GM10847 (cell line): ENCODE results near the gene DCAF4.

Experiments
- POLR2A ChIP-seq: IDR thresholded peaks from 2 replicates; pipeline ENCODE4 v1.6.1; 2011; ENCODE audit not compliant: insufficient read length; ENCODE audit errors: extremely low read depth

The DCAF4 gene, protein sequence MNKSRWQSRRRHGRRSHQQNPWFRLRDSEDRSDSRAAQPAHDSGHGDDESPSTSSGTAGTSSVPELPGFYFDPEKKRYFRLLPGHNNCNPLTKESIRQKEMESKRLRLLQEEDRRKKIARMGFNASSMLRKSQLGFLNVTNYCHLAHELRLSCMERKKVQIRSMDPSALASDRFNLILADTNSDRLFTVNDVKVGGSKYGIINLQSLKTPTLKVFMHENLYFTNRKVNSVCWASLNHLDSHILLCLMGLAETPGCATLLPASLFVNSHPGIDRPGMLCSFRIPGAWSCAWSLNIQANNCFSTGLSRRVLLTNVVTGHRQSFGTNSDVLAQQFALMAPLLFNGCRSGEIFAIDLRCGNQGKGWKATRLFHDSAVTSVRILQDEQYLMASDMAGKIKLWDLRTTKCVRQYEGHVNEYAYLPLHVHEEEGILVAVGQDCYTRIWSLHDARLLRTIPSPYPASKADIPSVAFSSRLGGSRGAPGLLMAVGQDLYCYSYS

GRCh38 chr14:72926292-72927028 lies at the start of gene DCAF4:
Gene DCAF4, plus strand, starts transcription at chr14:72926464. Its CDS starts 11,515 bp downstream, at chr14:72937979.
- peak; percentile 15 for TF ChIP-seq POLR2A

- TF ChIP-seq POLR2A, result no peak
Measured at GRCh38 chr14:72876710-72877063, 49.6 kb upstream of the DCAF4 start.

- no peak for TF ChIP-seq POLR2A
Measured at GRCh38 chr14:72878746-72879145, 47.5 kb upstream of the DCAF4 start.

DNA sequence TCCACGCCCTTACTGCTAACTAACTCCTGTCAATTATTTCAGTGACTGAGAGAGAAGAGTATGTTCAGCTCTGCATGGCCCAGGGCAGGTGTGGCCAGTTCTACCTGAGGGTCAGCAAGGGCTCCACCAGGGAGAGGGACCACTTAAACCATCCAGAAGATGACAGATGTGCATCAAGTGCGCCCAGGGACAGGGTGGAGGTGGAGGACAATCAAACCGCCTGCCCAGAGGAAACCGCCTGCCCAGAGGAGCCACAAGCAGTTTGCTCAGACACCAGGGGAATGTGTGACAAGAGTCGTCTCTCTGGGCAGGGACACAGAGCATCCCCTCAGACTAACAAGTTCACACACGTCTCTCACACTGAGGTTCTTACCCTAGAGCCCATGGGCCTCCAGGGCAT lies 46.8 kb upstream of the DCAF4 start:
- TF ChIP-seq POLR2A, result no peak

DNA sequence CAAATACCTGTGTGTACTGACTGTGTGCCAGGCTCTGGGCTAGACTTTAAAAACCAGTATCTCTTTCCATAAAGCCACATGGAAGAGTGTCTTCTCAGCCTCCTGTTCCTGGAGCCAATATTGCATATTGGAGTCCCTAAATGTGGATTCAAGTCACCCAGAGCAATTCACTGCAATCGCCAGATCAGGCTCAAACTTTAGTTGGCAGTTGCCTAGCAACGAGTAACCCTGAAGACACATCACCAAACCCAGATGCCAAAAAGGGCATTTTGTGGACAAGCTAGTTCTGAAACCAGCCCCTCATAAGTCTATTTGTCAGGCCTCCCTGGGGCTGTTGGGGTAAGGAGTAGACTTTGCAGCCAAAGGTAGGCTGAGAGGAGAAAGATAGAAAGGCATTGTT lies 46.1 kb upstream of the DCAF4 start:
- TF ChIP-seq POLR2A, result no peak

GRCh38 chr14:72880820-72881219 lies 45.4 kb upstream of the DCAF4 start:
- TF ChIP-seq POLR2A, result no peak

GRCh38 chr14:72881543-72881942 lies 44.7 kb upstream of the DCAF4 start:
- TF ChIP-seq POLR2A, result no peak

- TF ChIP-seq POLR2A, result no peak
Measured at GRCh38 chr14:72882047-72882446, 44.2 kb upstream of the DCAF4 start.

DNA sequence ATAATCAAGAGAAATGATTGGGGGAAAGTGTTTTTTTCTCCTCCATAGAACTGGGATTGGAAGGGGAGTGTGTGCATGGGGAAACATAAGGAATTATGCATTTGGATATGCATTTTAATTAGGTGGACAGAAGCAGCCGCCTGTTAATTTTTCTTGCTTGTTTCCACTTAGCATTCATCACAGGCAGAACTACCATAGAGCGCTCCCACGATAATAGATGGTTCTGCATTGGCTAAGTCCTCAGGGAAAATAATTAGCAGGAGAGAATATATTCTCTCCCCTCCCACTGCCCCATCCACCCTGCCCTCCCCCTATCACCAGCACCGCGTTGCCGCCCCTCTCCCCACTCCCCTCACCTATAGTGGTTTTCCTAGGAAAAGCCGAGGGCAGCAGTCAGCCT lies 43.8 kb upstream of the DCAF4 start:
- TF ChIP-seq POLR2A, result no peak

- no peak for TF ChIP-seq POLR2A
Measured at GRCh38 chr14:72883109-72883508, 43.2 kb upstream of the DCAF4 start.

DNA sequence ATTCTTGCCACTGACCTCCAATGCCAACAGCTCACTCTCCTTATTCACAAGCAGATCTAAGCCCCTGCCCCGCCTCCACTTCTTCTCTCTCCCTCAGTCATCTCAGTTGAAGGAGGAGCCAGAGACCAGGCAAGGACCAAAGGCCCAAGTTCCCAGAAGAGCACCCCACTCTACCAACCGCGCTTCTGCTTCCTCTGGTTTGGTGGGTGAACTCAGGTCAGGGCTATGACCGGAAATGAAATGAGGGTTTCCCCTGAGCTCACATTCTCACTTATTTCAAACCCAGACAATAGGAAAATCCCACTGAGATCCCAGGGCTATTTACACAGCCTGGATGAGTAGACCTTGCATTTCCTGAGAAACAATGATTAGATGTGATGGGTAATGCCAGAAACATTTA lies 42.3 kb upstream of the DCAF4 start:
- TF ChIP-seq POLR2A, result no peak

- no peak for TF ChIP-seq POLR2A
Measured at GRCh38 chr14:72884386-72884785, 41.9 kb upstream of the DCAF4 start.

DNA sequence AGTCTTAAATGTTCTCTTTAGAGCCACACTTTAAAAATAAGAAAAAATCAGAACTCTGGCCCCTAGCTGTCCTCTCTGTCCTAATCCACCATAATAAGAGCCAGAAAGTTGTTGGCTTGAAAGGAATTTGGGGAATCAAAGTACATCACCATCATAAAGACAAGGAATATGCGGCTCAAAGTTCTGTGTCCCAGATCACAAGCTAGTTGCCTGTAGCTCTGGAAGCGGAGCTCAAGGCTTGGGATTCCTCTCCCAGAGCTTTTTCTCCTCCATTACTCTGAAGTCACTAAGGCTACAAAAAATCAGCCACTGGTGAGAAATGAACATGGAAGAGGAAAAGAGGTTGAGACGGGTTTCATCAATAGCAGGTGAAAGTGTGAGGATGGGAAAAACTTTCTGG lies 38.8 kb upstream of the DCAF4 start:
- TF ChIP-seq POLR2A, result no peak

DNA sequence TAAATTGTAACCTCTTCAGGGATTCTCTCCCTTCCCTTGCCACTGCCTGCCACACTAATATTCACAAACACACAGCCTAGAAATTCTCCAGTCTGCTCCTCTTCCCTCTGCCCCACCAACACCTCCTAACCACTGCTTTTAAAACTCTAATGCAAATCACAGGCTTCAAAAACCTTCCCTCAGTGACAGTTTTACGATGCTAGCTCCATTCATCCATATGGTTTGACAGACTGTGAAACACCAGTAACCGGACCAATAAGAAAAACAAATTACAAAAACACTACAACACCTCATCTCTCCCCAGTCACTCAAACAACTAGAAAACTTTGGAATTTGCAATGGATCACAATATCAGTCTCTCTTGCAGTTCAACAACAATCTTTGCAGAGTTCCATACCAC lies 38.1 kb upstream of the DCAF4 start:
- no peak for TF ChIP-seq POLR2A

DNA sequence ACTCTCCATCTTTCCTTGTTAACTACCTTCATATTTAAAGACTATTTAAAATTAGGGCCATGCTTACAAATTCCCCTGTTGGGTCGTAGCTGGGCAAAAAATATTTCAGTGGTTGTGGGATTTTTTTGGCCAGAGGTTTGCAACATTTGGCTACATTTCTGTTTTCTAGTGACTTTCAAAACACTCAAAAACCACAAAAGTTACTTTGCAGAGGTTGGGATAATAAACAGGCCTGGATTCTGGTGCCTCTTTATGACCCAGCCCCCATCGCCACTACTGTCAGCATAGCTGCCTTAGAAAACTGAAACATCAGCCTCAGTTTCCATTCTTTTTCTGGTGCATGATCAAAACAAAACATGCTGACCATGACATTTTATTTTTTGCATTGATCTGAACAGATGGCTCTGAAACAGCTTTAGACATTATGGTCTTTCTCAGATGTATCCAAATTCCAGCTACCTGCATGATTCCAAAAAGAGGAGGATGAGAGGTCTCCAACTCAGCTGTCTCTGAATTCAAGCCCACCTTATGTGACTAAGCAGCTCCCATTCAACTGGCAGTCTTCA lies 37.5 kb upstream of the DCAF4 start:
- no peak for TF ChIP-seq POLR2A

DNA sequence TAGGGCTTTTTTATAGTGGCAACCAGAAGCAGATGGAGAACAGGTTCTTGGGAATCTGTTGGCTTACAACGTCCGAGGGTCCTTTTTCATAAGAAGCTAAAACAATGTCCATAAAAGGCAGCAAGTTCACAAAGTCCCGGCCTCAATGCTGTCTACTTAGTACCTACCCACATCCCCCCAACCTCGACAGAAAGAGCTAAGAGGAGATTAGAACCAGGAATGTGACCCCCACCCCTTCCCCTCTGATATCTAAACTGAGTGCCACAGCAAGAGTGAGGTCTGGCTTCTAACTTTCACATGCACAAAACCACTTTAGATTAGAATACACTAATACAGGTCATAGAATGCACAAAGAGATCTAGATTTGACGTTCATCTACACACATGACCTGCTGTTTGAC lies 36.9 kb upstream of the DCAF4 start:
- no peak for TF ChIP-seq POLR2A

GRCh38 chr14:72891666-72892102 lies 34.6 kb upstream of the DCAF4 start:
- no peak for TF ChIP-seq POLR2A
